ENCODE measurements around the gene TFB2M.

DNA sequence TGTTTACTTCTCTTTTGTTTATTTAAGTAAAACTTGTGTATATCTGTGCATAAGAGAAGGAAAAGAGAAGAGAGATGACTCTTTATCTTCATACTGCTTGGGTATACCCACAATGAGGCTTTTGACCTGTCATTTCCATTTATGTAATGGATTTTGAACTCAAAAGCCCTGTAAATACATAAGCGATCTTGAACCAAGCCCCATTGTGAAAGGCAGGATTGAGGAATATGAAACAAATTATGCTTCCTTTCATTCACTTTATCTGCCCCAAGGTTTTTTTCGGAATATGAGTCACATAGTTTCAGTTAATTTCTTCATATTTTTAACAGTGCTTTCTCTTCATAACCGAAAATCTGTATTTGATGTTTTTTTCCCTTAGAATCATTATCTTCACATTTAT, 21.5 kb upstream of the TFB2M start:
- TF ChIP-seq, protein P1, sequence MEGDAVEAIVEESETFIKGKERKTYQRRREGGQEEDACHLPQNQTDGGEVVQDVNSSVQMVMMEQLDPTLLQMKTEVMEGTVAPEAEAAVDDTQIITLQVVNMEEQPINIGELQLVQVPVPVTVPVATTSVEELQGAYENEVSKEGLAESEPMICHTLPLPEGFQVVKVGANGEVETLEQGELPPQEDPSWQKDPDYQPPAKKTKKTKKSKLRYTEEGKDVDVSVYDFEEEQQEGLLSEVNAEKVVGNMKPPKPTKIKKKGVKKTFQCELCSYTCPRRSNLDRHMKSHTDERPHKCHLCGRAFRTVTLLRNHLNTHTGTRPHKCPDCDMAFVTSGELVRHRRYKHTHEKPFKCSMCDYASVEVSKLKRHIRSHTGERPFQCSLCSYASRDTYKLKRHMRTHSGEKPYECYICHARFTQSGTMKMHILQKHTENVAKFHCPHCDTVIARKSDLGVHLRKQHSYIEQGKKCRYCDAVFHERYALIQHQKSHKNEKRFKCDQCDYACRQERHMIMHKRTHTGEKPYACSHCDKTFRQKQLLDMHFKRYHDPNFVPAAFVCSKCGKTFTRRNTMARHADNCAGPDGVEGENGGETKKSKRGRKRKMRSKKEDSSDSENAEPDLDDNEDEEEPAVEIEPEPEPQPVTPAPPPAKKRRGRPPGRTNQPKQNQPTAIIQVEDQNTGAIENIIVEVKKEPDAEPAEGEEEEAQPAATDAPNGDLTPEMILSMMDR (IDR thresholded peaks at IDR 0.05) = no peak
- no peak for TF ChIP-seq EZH2 (IDR thresholded peaks at IDR 0.05; ENCODE audit: borderline replicate concordance, insufficient read depth, low read depth, low read length, poor library complexity, severe bottlenecking)

Data from B cell (primary cell).